HCT116 (cell line): ENCODE measurements around the gene PREPL. TPM values are rescaled to one million over a fixed set of nuclear protein-coding genes. Genes with fewer than 3 reads are reported as not detected.

Source experiments
- ATAC-seq: fragments of 200-7000 bp; cut with Tn5 transposase; 2 replicates; pipeline ENCODE4 v1.9.1; 2020; ENCODE audit warnings: mild to moderate bottlenecking, moderate library complexity
- BruUV-seq: library from RNA; stranded (reverse); fragments of 400-500 nt; replicated peaks from 2 replicates; lab custom pipeline; 2021; lab: Mats Ljungman, UMichigan
- CTCF ChIA-PET: fragments of 300-600 bp; sonication (Branson Sonifier 250); formaldehyde crosslinking; loops from one replicate; lab custom pipeline; 2021; ENCODE audit warnings: antibody characterized with exemption; lab: Charles Lee
- POLR2A ChIA-PET: fragments of 300-600, 350-600 bp; sonication (Branson Sonifier 250); formaldehyde crosslinking; loops from one replicate; lab custom pipeline; 2021; ENCODE audit warnings: antibody characterized with exemption; lab: Charles Lee
- RAD21 ChIA-PET, 2 experiments: fragments of 300-600 bp; sonication (Branson Sonifier 250); formaldehyde crosslinking; loops; one replicate each; lab custom pipeline; 2023; ENCODE audit warnings: low total read pairs in 2 of 2; ENCODE audit not compliant: uncharacterized antibody in 2 of 2, unreplicated experiment in 2 of 2, low non-redundant PET in 1 of 2; lab: Charles Lee
- DNase-seq: peaks from one replicate; pipeline ENCODE4 v3.0.0-alpha.2; 2010; ENCODE audit warnings: low read depth, low spot score
- H2AFZ ChIP-seq: fragments of 200-600 bp; shearing (Covaris generic), sonication (generic); 2 replicates; pipeline ENCODE4 v1.6.1; 2017; ENCODE audit warnings: low read depth, mixed run types, mixed read lengths, antibody characterized with exemption, low read length; ENCODE audit not compliant: poor library complexity, severe bottlenecking
- H3K27ac ChIP-seq: 2 replicates; pipeline ENCODE4 v1.5.1; 2012; ENCODE audit warnings: low read depth, low read length
- H3K27me3 ChIP-seq: fragments of 200-600 bp; sonication (generic); 2 replicates; pipeline ENCODE4 v1.6.1; 2016; ENCODE audit warnings: mixed run types, low read length, mixed read lengths; ENCODE audit not compliant: insufficient read depth
- H3K36me3 ChIP-seq, 2 experiments: fragments of 200-500 bp in 1 of 2; fragments of 200-600 bp in 1 of 2; sonication (Bioruptor generic) in 1 of 2; sonication (generic) in 1 of 2; 2 replicates each; pipeline versions ENCODE4 v1.5.1 to v1.6.1; 2014 to 2016; ENCODE audit warnings: low read length in 2 of 2, inconsistent platforms in 1 of 2, mixed read lengths in 1 of 2, mixed run types in 1 of 2; ENCODE audit not compliant: insufficient read depth in 2 of 2, control insufficient read depth in 1 of 2
- H3K4me1 ChIP-seq, 2 experiments: fragments of 200-600 bp in 1 of 2; sonication (generic) in 1 of 2; 2 replicates each; pipeline versions ENCODE4 v1.5.1 to v1.6.1; 2012 to 2017; ENCODE audit warnings: low read length in 2 of 2, inconsistent platforms in 1 of 2, mild to moderate bottlenecking in 1 of 2, mixed read lengths in 1 of 2, mixed run types in 1 of 2, moderate library complexity in 1 of 2; ENCODE audit not compliant: insufficient read depth in 2 of 2, control insufficient read depth in 1 of 2
- H3K4me2 ChIP-seq: fragments of 200-600 bp; sonication (generic); 2 replicates; pipeline ENCODE4 v1.6.1; 2017; ENCODE audit warnings: mixed run types, low read length, mixed read lengths
- H3K4me3 ChIP-seq, 2 experiments: fragments of 200-600 bp in 1 of 2; sonication (generic) in 1 of 2; replicated peaks in 1 of 2; 2 replicates each; pipeline ENCODE4 v1.5.1; 2011 to 2016; ENCODE audit warnings: low read length in 2 of 2, control low read depth in 1 of 2, low read depth in 1 of 2, mild to moderate bottlenecking in 1 of 2, mixed read lengths in 1 of 2, mixed run types in 1 of 2
- H3K79me2 ChIP-seq: fragments of 200-600 bp; sonication (generic); 2 replicates; pipeline ENCODE4 v1.6.1; 2017; ENCODE audit warnings: mild to moderate bottlenecking, mixed run types, low read length, moderate library complexity, mixed read lengths; ENCODE audit not compliant: insufficient read depth
- H3K9ac ChIP-seq: fragments of 200-600 bp; sonication (generic); 2 replicates; pipeline ENCODE4 v1.6.1; 2016; ENCODE audit warnings: low read length, mixed read lengths
- H3K9me2 ChIP-seq: fragments of 200-600 bp; sonication (generic), shearing (Covaris generic); 2 replicates; pipeline ENCODE4 v1.6.1; 2017; ENCODE audit warnings: mixed run types, mild to moderate bottlenecking, moderate library complexity; ENCODE audit not compliant: insufficient read depth
- H3K9me3 ChIP-seq, 2 experiments: fragments of 200-500 bp in 1 of 2; fragments of 200-600 bp in 1 of 2; sonication (Bioruptor generic) in 1 of 2; sonication (generic) in 1 of 2; 2 replicates each; pipeline ENCODE4 v1.6.1; 2014 to 2017; ENCODE audit warnings: low read length in 2 of 2, mixed read lengths in 2 of 2, inconsistent platforms in 1 of 2, low read depth in 1 of 2, mild to moderate bottlenecking in 1 of 2, mixed run types in 1 of 2, moderate library complexity in 1 of 2; ENCODE audit not compliant: control insufficient read depth in 1 of 2, insufficient read depth in 1 of 2
- H4K20me1 ChIP-seq: fragments of 200-600 bp; sonication (generic), shearing (Covaris generic); 2 replicates; pipeline ENCODE4 v1.6.1; 2017; ENCODE audit warnings: mixed run types, mild to moderate bottlenecking, moderate library complexity; ENCODE audit not compliant: insufficient read depth
- CBX3 ChIP-seq: IDR thresholded peaks from 2 replicates; pipeline ENCODE4 v1.6.1; 2012; ENCODE audit warnings: low read depth
- CTCF ChIP-seq, 3 experiments: fragments of 200-600 bp in 1 of 3; sonication (generic) in 1 of 3; IDR thresholded peaks in 2 of 3; conservative IDR thresholded peaks in 1 of 3; 2 replicates each; pipeline ENCODE4 v1.5.1; 2012 to 2017; ENCODE audit warnings: low read depth in 2 of 3, low read length in 2 of 3, antibody characterized with exemption in 1 of 3, borderline replicate concordance in 1 of 3, control low read depth in 1 of 3, mild to moderate bottlenecking in 1 of 3, mixed read lengths in 1 of 3, mixed run types in 1 of 3, moderate library complexity in 1 of 3; ENCODE audit not compliant: insufficient read depth in 1 of 3
- EGR1 ChIP-seq: IDR thresholded peaks from 2 replicates; pipeline ENCODE4 v1.6.1; 2012; ENCODE audit warnings: low read depth
- ELF1 ChIP-seq: IDR thresholded peaks from 2 replicates; pipeline ENCODE4 v1.6.1; 2012; ENCODE audit warnings: low read depth, borderline replicate concordance
- EZH2 ChIP-seq: fragments of 200-600 bp; sonication (generic); IDR thresholded peaks from 2 replicates; pipeline ENCODE4 v1.6.1; 2017; ENCODE audit warnings: antibody characterized with exemption, mixed run types
- RAD21 ChIP-seq: IDR thresholded peaks from 2 replicates; pipeline ENCODE4 v1.6.1; 2012; ENCODE audit warnings: low read depth, mild to moderate bottlenecking
- SIN3A ChIP-seq: IDR thresholded peaks from 2 replicates; pipeline ENCODE4 v1.6.1; 2012; ENCODE audit warnings: low read depth
- TCF7L2 ChIP-seq: IDR thresholded peaks from 2 replicates; pipeline ENCODE4 v1.7.0; 2011; ENCODE audit warnings: borderline replicate concordance, inconsistent platforms; ENCODE audit not compliant: insufficient read depth, insufficient read length; ENCODE audit errors: extremely low read depth
- ZFX ChIP-seq: fragments of 450-650 bp; IDR thresholded peaks from 2 replicates; pipeline ENCODE4 v1.6.1; 2017
- ZNF274 ChIP-seq: fragments of 200-500 bp; sonication (Bioruptor generic); IDR thresholded peaks from 2 replicates; pipeline ENCODE4 v1.6.1; 2014; ENCODE audit warnings: mild to moderate bottlenecking, low read depth, low read length, inconsistent platforms
- intact Hi-C: fragments of 100-400 bp; cut with micrococcal nuclease; formaldehyde crosslinking; loops from 2 replicates; pipeline ENCODE4 v1.10.0; 2022
- total RNA-seq: library from RNA; stranded (reverse); gene quantifications from one replicate; pipeline ENCODE4 v1.2.1, GENCODE V29; 2021; ENCODE audit not compliant: unreplicated experiment
- TF ChIP-seq, protein P1 (sequence below): IDR thresholded peaks from 2 replicates; pipeline ENCODE4 v1.6.1; 2012

PREPL gene
- total RNA-seq, 1 experiment from 2014 or later: 31.1 TPM

GRCh38 chr2:44392338-44392943 lies 31.1 kb upstream of the PREPL start:
- ChIA-PET POLR2A (interaction anchor here (1.4 kb wide), 1 partner anchor 31 kb away, joined by 3 read pairs; the partner anchor contains the start of genes CAMKMT and PREPL), CTCF (interaction anchor here (0.6 to 3.2 kb wide), 38 partner anchors 8 to 580 kb away, joined by 3 to 32 read pairs (median 4); partner anchors contain the start of genes CAMKMT and PREPL), RAD21 (interaction anchor here (0.7 to 1.4 kb wide), 4 partner anchors 87 to 563 kb away, joined by 3 to 5 read pairs (median 4); no protein-coding TSS in a partner anchor)
- Histone ChIP-seq H2AFZ (no peak overlapping the region), H3K9me2 (no peaks in the 10 kb centered on the region), H4K20me1 (no peaks in the 10 kb centered on the region), H3K9ac (no peak overlapping the region), H3K27me3 (no peaks in the 10 kb centered on the region), H3K79me2 (no peaks in the 10 kb centered on the region), H3K4me2 (no peak overlapping the region), H3K9me3 (no peaks in the 10 kb centered on the region), H3K36me3 (no peaks in the 10 kb centered on the region), H3K4me1 (no peaks in the 10 kb centered on the region), H3K4me3 (no peak overlapping the region), H3K27ac (no peak overlapping the region)
- ATAC-seq (no peak), DNase-seq (peak; percentile 6)
- TF ChIP-seq, protein P1, sequence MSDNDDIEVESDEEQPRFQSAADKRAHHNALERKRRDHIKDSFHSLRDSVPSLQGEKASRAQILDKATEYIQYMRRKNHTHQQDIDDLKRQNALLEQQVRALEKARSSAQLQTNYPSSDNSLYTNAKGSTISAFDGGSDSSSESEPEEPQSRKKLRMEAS: no peak
- TF ChIP-seq TCF7L2 (no peak), ZFX (no peak), ELF1 (no peak), SIN3A (no peak), CTCF (IDR thresholded peaks at IDR 0.05 in 2 of 3, conservative IDR thresholded peaks at IDR 0.05 in 1 of 3; ENCODE audit: borderline replicate concordance in 1 of 3, insufficient read depth in 1 of 3, low read depth in 2 of 3, low read length in 2 of 3) (peak; percentile 56 to 79 (median 62)), EGR1 (no peak), ZNF274 (no peak), RAD21 (peak; percentile 57), EZH2 (no peak), CBX3 (no peak)
- BruUV-seq: no TSS peak
- intact Hi-C loops: loop anchor here (1.0 to 5.0 kb wide), 4 partner anchors 87 to 580 kb away; no protein-coding TSS in a partner anchor
